IPS-NIHi7 (cell line): ENCODE measurements around the gene IQGAP1.
A peak's percentile ranks its signal among the peaks of the same experiment; 100 is the strongest.
"Not testable (repeated sequence)": the region's sequence is repeated elsewhere in the genome, so short reads cannot be mapped to it uniquely, and the experiment has no call there.

ENCODE experiments used
- DNase-seq: peaks from one replicate; pipeline ENCODE4 v3.0.0; 2012; ENCODE audit warnings: mixed read lengths; ENCODE audit errors: extremely low spot score

The IQGAP1 gene

GRCh38 chr15:90524018-90524803 lies 136.2 kb downstream of the IQGAP1 start:
- not testable (repeated sequence) for DNase-seq

DNA sequence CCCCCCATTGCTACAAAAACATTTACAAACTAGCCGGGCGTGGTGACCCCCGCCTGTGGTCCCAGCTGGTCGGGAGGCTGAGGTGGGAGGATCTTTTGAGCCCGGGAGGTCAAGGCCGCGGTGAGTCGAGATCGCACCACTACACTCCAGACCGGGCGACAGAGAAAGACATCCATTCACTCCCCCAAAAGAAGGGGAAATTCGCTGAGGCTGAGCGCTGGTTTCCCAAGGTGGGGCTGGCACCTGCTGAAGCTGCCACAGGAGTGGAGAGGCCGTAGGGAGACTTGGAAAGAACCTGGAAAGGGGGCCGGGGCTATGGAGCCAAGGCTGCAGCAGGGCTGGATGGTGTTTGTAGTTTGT lies 140.9 kb downstream of the IQGAP1 start:
- DNase-seq = peak; percentile 42

GRCh38 chr15:90529371-90530249 lies 141.6 kb downstream of the IQGAP1 start, which contains the start of gene CRTC3:
Gene CRTC3 (plus strand): TSS chr15:90529923. CDS start chr15:90530072, 149 bp downstream.
- peak; percentile 81 for DNase-seq

- peak; percentile 55 for DNase-seq
These were observed 142.4 kb downstream of the IQGAP1 start for GRCh38 chr15:90530250-90531051.

- DNase-seq = no peak
These were observed 143.1 kb downstream of the IQGAP1 start for GRCh38 chr15:90531147-90531546.

DNA sequence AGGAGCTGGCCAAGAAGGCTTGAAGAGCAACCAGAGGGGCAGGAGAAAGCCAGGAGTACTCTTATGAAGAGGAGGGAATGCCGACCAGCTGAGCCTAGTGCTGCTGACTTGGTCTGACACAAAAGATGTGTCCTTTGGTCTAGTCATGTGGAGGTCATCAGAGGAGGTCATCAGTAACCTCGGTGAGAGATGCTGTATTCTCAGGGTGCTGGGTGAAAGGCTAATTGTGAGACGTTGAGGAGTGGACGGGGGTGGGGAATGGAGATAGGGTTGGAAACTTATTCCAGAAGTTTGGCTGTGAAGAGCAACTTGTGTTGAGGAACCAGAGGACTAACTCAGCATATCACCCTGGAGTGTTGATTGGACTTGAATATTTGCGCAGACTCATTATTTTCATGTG lies 147.2 kb downstream of the IQGAP1 start:
- DNase-seq = no peak

- DNase-seq = no peak
These were observed 151.7 kb downstream of the IQGAP1 start for GRCh38 chr15:90539789-90540188.

GRCh38 chr15:90540768-90541167 lies 152.7 kb downstream of the IQGAP1 start:
- no peak for DNase-seq

DNA sequence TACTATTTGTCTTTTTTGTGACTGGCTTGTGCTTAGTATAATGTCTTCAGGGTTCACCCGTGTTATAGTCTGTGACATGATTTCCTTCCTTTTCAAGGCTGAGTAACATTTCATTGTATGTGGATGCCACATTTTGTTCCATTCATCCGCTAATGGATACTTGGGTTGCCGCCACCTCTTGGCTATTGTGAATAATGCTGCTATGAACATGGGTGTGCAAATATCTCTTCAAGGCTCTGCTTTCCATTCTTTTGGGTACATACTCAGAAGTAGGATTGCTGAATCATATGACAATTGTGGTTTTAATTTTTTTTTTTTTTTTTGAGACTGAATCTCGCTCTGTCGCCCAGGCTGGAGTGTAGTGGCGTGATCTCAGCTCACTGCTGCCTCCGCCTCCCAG lies 157.1 kb downstream of the IQGAP1 start:
- no peak for DNase-seq

GRCh38 chr15:90547540-90547939 lies 159.5 kb downstream of the IQGAP1 start:
- DNase-seq = no peak

DNA sequence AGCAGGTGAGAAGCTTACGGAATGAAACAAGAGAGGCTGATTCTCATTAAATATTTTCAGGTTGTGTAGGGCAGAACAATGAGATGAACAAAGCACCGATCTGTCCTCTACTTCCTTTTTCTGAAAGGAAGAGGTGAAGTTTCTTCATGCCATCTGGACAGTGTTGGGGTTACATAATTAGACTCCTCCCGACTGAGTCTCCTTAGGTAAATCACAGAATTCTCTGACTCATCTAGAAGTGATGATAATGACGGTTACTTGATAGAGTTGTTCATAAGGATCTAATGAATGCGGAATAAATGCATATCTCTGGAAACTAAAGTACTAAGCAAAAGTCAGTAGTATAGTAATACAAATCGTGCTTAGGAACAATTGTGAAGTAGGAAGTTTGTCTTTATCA lies 162.9 kb downstream of the IQGAP1 start:
- DNase-seq = no peak
